Gastrocnemius medialis (tissue), 4 donors: Measurements from ENCODE around the gene PAN2.

Experiments
- CTCF ChIP-seq, 5 experiments: fragments of 450-650 bp in 3 of 5; fragments of 200-600 bp in 2 of 5; sonication (generic) in 2 of 5; IDR thresholded peaks in 4 of 5; conservative IDR thresholded peaks in 1 of 5; 1 replicate in 4 of 5; 2 replicates in 1 of 5; pipeline ENCODE4 v1.5.1; 2016 to 2019; ENCODE audit warnings: antibody characterized with exemption in 5 of 5, mild to moderate bottlenecking in 3 of 5, moderate library complexity in 3 of 5
- POLR2A ChIP-seq, 2 donors: fragments of 450-650 bp; IDR thresholded peaks; one replicate each; pipeline ENCODE4 v1.6.1; 2017; ENCODE audit warnings: antibody characterized with exemption in 2 of 2, mild to moderate bottlenecking in 2 of 2, moderate library complexity in 2 of 2

DNA sequence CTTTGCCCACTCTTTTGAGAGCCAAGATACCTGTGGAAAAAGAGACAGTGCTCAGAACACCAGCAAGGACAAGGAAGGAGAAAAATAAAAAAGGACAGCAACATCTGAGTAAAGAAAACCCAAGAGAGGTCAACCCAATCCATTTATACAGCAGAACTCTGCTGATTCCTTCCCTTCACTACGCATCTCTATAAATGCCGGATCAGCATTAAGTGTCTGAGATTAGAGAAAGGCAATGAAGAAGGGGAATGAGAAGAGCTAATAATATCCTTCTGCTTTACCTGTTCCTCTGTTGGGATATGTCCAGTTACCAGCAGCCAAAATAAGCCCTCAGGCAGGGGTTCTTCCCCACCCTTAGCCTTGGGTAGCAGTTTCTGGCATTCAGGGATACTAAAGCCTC lies 51.2 kb downstream of the PAN2 start:
- no peak for TF ChIP-seq CTCF (IDR thresholded peaks at IDR 0.05 in 4 of 5, conservative IDR thresholded peaks at IDR 0.05 in 1 of 5)
- TF ChIP-seq POLR2A (IDR thresholded peaks at IDR 0.05): no peak
